NB4 (cell line): ENCODE measurements around the gene PRKAA2.

Experiments used
- DNase-seq: peaks from one replicate; pipeline ENCODE4 v3.0.0; 2010; ENCODE audit warnings: low read depth
- H3K4me3 ChIP-seq: one replicate; pipeline ENCODE4 v1.5.1; 2011; ENCODE audit warnings: mild to moderate bottlenecking, low read depth, low read length, moderate library complexity
- CTCF ChIP-seq: IDR thresholded peaks from one replicate; pipeline ENCODE4 v1.5.1; 2012; ENCODE audit warnings: low read depth, low read length
- MAX ChIP-seq: IDR thresholded peaks from 2 replicates; pipeline ENCODE4 v1.6.1; 2011; ENCODE audit warnings: low read depth, low read length
- MYC ChIP-seq: IDR thresholded peaks from 2 replicates; pipeline ENCODE4 v1.6.1; 2011; ENCODE audit warnings: low read depth, low read length
- POLR2A ChIP-seq: IDR thresholded peaks from 2 replicates; pipeline ENCODE4 v1.6.1; 2011; ENCODE audit warnings: mild to moderate bottlenecking; ENCODE audit not compliant: insufficient read length; ENCODE audit errors: extremely low read depth

Gene PRKAA2

GRCh38 chr1:56755911-56756310, 110.8 kb downstream of the PRKAA2 start:
- no peak overlapping the region for H3K4me3 ChIP-seq
- DNase-seq, result no peak
- TF ChIP-seq MAX (no peak), MYC (no peak), POLR2A (no peak)

DNA sequence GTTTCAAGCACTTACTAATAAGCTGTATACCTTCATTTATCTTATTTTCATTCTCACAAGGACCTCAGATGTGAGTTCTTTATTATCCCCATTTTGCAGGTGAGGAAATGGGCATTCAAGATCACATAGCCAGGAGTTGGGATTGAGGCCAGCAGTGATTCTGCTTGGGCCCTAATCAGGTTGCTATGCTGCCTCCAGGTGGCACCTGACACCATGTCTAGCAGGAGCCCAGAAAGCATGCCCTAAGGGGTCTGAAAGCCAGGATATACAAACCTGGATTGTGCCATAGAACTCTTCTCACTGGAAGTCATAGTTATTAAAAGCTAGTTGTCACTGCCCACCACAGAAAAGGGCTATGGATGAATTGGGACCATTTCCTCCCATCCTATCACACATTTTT, 113.0 kb downstream of the PRKAA2 start:
- TF ChIP-seq MYC, result no peak
- no peak for TF ChIP-seq CTCF
- no peak for TF ChIP-seq POLR2A
- no peak for TF ChIP-seq MAX
- no peak for DNase-seq

GRCh38 chr1:56758794-56759193, 113.7 kb downstream of the PRKAA2 start:
- H3K4me3 ChIP-seq, result no peak overlapping the region
- DNase-seq, result no peak
- TF ChIP-seq CTCF (no peak), MYC (no peak), MAX (no peak), POLR2A (no peak)

More for the DNA sequence above, 113.0 kb downstream of the PRKAA2 start:
- H3K4me3 ChIP-seq, result no peak overlapping the region
